ENCODE results near the gene WDR47. TPM values are rescaled to one million over a fixed set of nuclear protein-coding genes. Genes with fewer than 3 reads are reported as not detected.

Gene WDR47
- total and polyA plus RNA-seq, 4 donors, result 3.1 to 17.7 (median 11.2) TPM

- H3K4me1 ChIP-seq (ENCODE audit: control insufficient read depth in 5 of 5, insufficient read depth in 5 of 5, low read length in 5 of 5), result peaks cover 6 to 16% (median 9%) of the 10 kb centered on the region in 5 donors
- 67 to 70% methylated on average over 31 of the region's 31 CpGs for WGBS, 2 donors
- H3K9ac ChIP-seq (ENCODE audit: insufficient read depth in 1 of 2, low read length in 2 of 2), result no peak overlapping the region
- peak overlapping the region; percentile 85 to 99 for H3K27ac ChIP-seq (ENCODE audit: low read depth in 1 of 2, low read length in 1 of 2)
- H3K4me3 ChIP-seq, result no peak overlapping the region
- DNase-seq, result peak; percentile 59 to 71 (median 63)
- no peak for ATAC-seq (ENCODE audit: insufficient read depth, low FRiP score)
- H3K27me3 ChIP-seq (ENCODE audit: control insufficient read depth in 3 of 3, insufficient read depth in 3 of 3, low read length in 2 of 3), result no peaks in the 10 kb centered on the region
- H3K36me3 ChIP-seq (ENCODE audit: control insufficient read depth in 4 of 4, insufficient read depth in 4 of 4, low read length in 4 of 4), result peaks cover 2 to 7% (median 5%) of the 10 kb centered on the region in 4 donors
- peak; percentile 16 for TF ChIP-seq CTCF (IDR thresholded peaks at IDR 0.05; ENCODE audit: control extremely low read depth, extremely low read depth)
- H3K9me3 ChIP-seq (ENCODE audit: control insufficient read depth in 4 of 4, insufficient read depth in 3 of 4, low read length in 3 of 4), result peaks cover 0 to 3% (median 0%) of the 10 kb centered on the region in 4 donors
These were observed 47.5 kb upstream of the WDR47 start for GRCh38 chr1:109089242-109090015.

GRCh38 chr1:109084563-109085517, 42.9 kb upstream of the WDR47 start:
- Histone ChIP-seq H3K27me3 (ENCODE audit: control insufficient read depth in 3 of 3, insufficient read depth in 3 of 3, low read length in 2 of 3) (no peaks in the 10 kb centered on the region), H3K9ac (ENCODE audit: insufficient read depth in 1 of 2, low read length in 2 of 2) (no peak overlapping the region), H3K9me3 (ENCODE audit: control insufficient read depth in 4 of 4, insufficient read depth in 3 of 4, low read length in 3 of 4) (peaks cover 0 to 3% (median 0%) of the 10 kb centered on the region in 4 donors), H3K4me3 (no peak overlapping the region), H3K4me1 (ENCODE audit: control insufficient read depth in 5 of 5, insufficient read depth in 5 of 5, low read length in 5 of 5) (peaks cover 0 to 3% (median 0%) of the 10 kb centered on the region in 5 donors), H3K27ac (ENCODE audit: low read depth in 1 of 2, low read length in 1 of 2) (no peak overlapping the region), H3K36me3 (ENCODE audit: control insufficient read depth in 4 of 4, insufficient read depth in 4 of 4, low read length in 4 of 4) (no peaks in the 10 kb centered on the region)
- no peak for TF ChIP-seq CTCF (IDR thresholded peaks at IDR 0.05; ENCODE audit: control extremely low read depth, extremely low read depth)
- DNase-seq (no peak), ATAC-seq (ENCODE audit: insufficient read depth, low FRiP score) (no peak)
- WGBS, 2 donors, result 82 to 84% methylated on average over 13 of the region's 13 CpGs

- Histone ChIP-seq H3K27me3 (ENCODE audit: control insufficient read depth in 3 of 3, insufficient read depth in 3 of 3, low read length in 2 of 3) (no peaks in the 10 kb centered on the region), H3K9me3 (ENCODE audit: control insufficient read depth in 4 of 4, insufficient read depth in 3 of 4, low read length in 3 of 4) (no peaks in the 10 kb centered on the region), H3K4me1 (ENCODE audit: control insufficient read depth in 5 of 5, insufficient read depth in 5 of 5, low read length in 5 of 5) (no peaks in the 10 kb centered on the region), H3K36me3 (ENCODE audit: control insufficient read depth in 4 of 4, insufficient read depth in 4 of 4, low read length in 4 of 4) (no peaks in the 10 kb centered on the region), H3K9ac (ENCODE audit: insufficient read depth in 1 of 2, low read length in 2 of 2) (no peak overlapping the region), H3K27ac (ENCODE audit: low read depth in 1 of 2, low read length in 1 of 2) (no peak overlapping the region), H3K4me3 (no peak overlapping the region)
- 57 to 59% methylated on average over 1 of the region's 1 CpG for WGBS, 2 donors
- no peak for TF ChIP-seq CTCF (IDR thresholded peaks at IDR 0.05; ENCODE audit: control extremely low read depth, extremely low read depth)
- no peak for DNase-seq
- no peak for ATAC-seq (ENCODE audit: insufficient read depth, low FRiP score)
These were observed 42.0 kb upstream of the WDR47 start for GRCh38 chr1:109083923-109084322.

Measured in lung (tissue), 12 donors.